K562 (cell line): ENCODE data around the gene GPR176. TPM values are rescaled to one million over a fixed set of nuclear protein-coding genes. Genes with fewer than 3 reads are reported as not detected.

Experiments used
- CBX8 ChIP-seq: fragments of 200-600 bp; sonication (generic); IDR thresholded peaks from 2 replicates; pipeline ENCODE4 v1.6.1; 2012; ENCODE audit warnings: borderline replicate concordance, mixed run types, low read depth, mild to moderate bottlenecking, moderate library complexity, mixed read lengths, low read length, control low read depth, inconsistent platforms; ENCODE audit not compliant: poor library complexity, severe bottlenecking; ENCODE audit errors: extremely low read depth
- JUN ChIP-seq, 2 experiments: sonication (generic) in 1 of 2; formaldehyde crosslinking in 1 of 2; IDR thresholded peaks; 2 replicates each; pipeline versions ENCODE4 v1.6.1 to v1.8.0; 2012 to 2022; ENCODE audit warnings: borderline replicate concordance in 2 of 2, mild to moderate bottlenecking in 2 of 2, improper control_type of control experiment in 1 of 2, low read depth in 1 of 2, low read length in 1 of 2, missing genetic modification reagents in 1 of 2
- KHSRP ChIP-seq: fragments of 450-650 bp; IDR thresholded peaks from 2 replicates; pipeline ENCODE4 v1.6.1; 2017
- LEF1 ChIP-seq: fragments of 450-650 bp; IDR thresholded peaks from 2 replicates; pipeline ENCODE4 v1.6.1; 2016; ENCODE audit warnings: mild to moderate bottlenecking
- OTX1 ChIP-seq: fragments of 450-650 bp; formaldehyde crosslinking; IDR thresholded peaks from 2 replicates; pipeline ENCODE4 v1.4.0; 2022; ENCODE audit warnings: mild to moderate bottlenecking
- RBM15 ChIP-seq: fragments of 200-400 bp; formaldehyde crosslinking; IDR thresholded peaks from 2 replicates; pipeline ENCODE4 v1.6.1; 2018; ENCODE audit warnings: mild to moderate bottlenecking, low read length, moderate library complexity; ENCODE audit not compliant: insufficient read depth
- SREBF2 ChIP-seq: sonication (generic); formaldehyde crosslinking; IDR thresholded peaks from 2 replicates; pipeline ENCODE4 v1.4.0; 2020; ENCODE audit warnings: mild to moderate bottlenecking, missing genetic modification reagents
- SRSF1 ChIP-seq: fragments of 200-400 bp; formaldehyde crosslinking; IDR thresholded peaks from 2 replicates; pipeline ENCODE4 v1.6.1; 2017; ENCODE audit warnings: mild to moderate bottlenecking, low read depth, low read length, moderate library complexity
- TBP ChIP-seq: optimal IDR thresholded peaks from 2 replicates; pipeline ENCODE3; 2011; ENCODE audit warnings: low read depth, low read length, improper control_type of control experiment
- ZNF444 ChIP-seq: fragments of 250-450 bp; sonication (Bioruptor Pico); IDR thresholded peaks from 2 replicates; pipeline ENCODE4 v1.4.0; 2020; ENCODE audit warnings: mild to moderate bottlenecking, moderate library complexity
- ZNF644 ChIP-seq: fragments of 200-800 bp; sonication (Bioruptor generic); IDR thresholded peaks from 2 replicates; pipeline ENCODE4 v1.6.1; 2016; ENCODE audit warnings: low read depth, missing genetic modification characterization, missing compliant biosample characterization
- ZNF696 ChIP-seq: fragments of 250-450 bp; sonication (Bioruptor Pico); conservative IDR thresholded peaks from 2 replicates; pipeline ENCODE4 v1.4.0; 2020; ENCODE audit warnings: mild to moderate bottlenecking, moderate library complexity
- polyA plus RNA-seq, 8 experiments: library from polyadenylated mRNA; depleted of rRNA in 4 of 8; stranded (reverse) in 5 of 8; unstranded in 3 of 8; fragments of >200 nt; fragmentation: Nextera tagmentation in 2 of 8; fragmentation: Illumina TruSeq in 1 of 8; extraction: Ambion mirVana in 2 of 8; extraction: Trizol in 1 of 8; gene quantifications; 2 replicates each; pipeline versions ENCODE4 v1.2.1 to v1.2.3, GENCODE V29; 2011 to 2014; ENCODE audit warnings: inconsistent platforms in 1 of 8, missing spikeins in 1 of 8
- total RNA-seq, 7 experiments: library from RNA; depleted of rRNA in 6 of 7; stranded (reverse); fragments of >200 nt in 6 of 7; fragmentation: Illumina TruSeq in 2 of 7; extraction: Trizol in 2 of 7; gene quantifications; 2 replicates each; pipeline versions ENCODE4 v1.2.1 to v1.2.3, GENCODE V29; 2011 to 2021; ENCODE audit warnings: low replicate concordance in 1 of 7
- TF ChIP-seq, protein P1 (sequence below): fragments of 250-450 bp; sonication (Bioruptor Pico); IDR thresholded peaks from 2 replicates; pipeline ENCODE4 v1.5.0; 2021

GPR176 gene
- total and polyA plus RNA-seq, 9 of the 15 experiments (the other 6 are each of a cell fraction or from before 2014, with no cell fraction given): 0.03 to 1.2 (median 0.76) TPM

DNA sequence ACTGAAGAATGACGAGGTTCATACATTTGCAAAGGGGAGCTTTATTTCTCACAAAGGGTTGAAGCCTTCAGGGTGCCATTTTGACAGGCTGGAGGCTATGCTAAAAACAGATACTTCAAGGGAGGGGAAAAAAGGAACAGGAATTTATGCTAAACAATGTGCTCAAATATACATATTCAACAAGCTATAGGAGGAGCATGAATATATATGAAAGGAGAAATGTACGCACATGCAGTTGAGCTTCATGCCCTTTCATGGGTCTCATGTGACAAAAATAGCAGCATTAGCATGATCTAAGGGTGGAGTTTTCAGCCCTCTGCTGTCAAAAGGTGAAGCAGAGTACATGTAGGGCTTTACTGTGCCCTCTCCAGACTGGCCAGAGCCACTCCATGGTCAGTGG lies 93.1 kb downstream of the GPR176 start (continued):
- TF ChIP-seq TBP: no peak
- TF ChIP-seq RBM15: no peak
- TF ChIP-seq, protein P1, sequence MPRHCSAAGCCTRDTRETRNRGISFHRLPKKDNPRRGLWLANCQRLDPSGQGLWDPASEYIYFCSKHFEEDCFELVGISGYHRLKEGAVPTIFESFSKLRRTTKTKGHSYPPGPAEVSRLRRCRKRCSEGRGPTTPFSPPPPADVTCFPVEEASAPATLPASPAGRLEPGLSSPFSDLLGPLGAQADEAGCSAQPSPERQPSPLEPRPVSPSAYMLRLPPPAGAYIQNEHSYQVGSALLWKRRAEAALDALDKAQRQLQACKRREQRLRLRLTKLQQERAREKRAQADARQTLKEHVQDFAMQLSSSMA: no peak
- no peak for TF ChIP-seq ZNF444 (CRISPR knock-in tag)
- no peak for TF ChIP-seq ZNF644
- no peak for TF ChIP-seq CBX8
- no peak for TF ChIP-seq KHSRP
- no peak for TF ChIP-seq SRSF1
- TF ChIP-seq SREBF2: no peak
- TF ChIP-seq OTX1 (CRISPR knock-in tag): no peak
- TF ChIP-seq JUN (IDR thresholded peaks at IDR 0.05; ENCODE audit: borderline replicate concordance, low read depth, low read length): no peak
- TF ChIP-seq JUN (CRISPR knock-in tag; IDR thresholded peaks at IDR 0.05; ENCODE audit: borderline replicate concordance): no peak
- TF ChIP-seq LEF1: no peak
- TF ChIP-seq ZNF696: no peak
- TF ChIP-seq, all 486 proteins: peak for 0
